Nephron progenitor cell (in vitro differentiated cells): ENCODE results near the gene PDGFRA.

ENCODE experiments used
- DNase-seq: peaks from one replicate; pipeline ENCODE4 v3.0.0; 2021
- H3K27ac Mint-ChIP-seq: 2 replicates; pipeline ENCODE4 v1.8.0; 2021; ENCODE audit warnings: mild to moderate bottlenecking, moderate library complexity, mixed read lengths
- H3K27me3 Mint-ChIP-seq: 2 replicates; pipeline ENCODE4 v1.8.0; 2021; ENCODE audit warnings: mild to moderate bottlenecking, low read depth, mixed read lengths; ENCODE audit not compliant: poor library complexity
- H3K36me3 Mint-ChIP-seq: 2 replicates; pipeline ENCODE4 v1.8.0; 2021; ENCODE audit warnings: low read depth, mixed read lengths
- H3K4me1 Mint-ChIP-seq: 2 replicates; pipeline ENCODE4 v1.8.0; 2021; ENCODE audit warnings: mixed read lengths
- H3K4me3 Mint-ChIP-seq: 2 replicates; pipeline ENCODE4 v1.8.0; 2021; ENCODE audit warnings: mild to moderate bottlenecking, moderate library complexity, mixed read lengths
- H3K9me3 Mint-ChIP-seq: 2 replicates; pipeline ENCODE4 v1.8.0; 2021; ENCODE audit warnings: mild to moderate bottlenecking, moderate library complexity, mixed read lengths
- CTCF ChIP-seq: fragments of 200-600 bp; sonication (generic); IDR thresholded peaks from 2 replicates; pipeline ENCODE4 v1.5.0; 2021; ENCODE audit warnings: antibody characterized with exemption

The PDGFRA gene

DNA sequence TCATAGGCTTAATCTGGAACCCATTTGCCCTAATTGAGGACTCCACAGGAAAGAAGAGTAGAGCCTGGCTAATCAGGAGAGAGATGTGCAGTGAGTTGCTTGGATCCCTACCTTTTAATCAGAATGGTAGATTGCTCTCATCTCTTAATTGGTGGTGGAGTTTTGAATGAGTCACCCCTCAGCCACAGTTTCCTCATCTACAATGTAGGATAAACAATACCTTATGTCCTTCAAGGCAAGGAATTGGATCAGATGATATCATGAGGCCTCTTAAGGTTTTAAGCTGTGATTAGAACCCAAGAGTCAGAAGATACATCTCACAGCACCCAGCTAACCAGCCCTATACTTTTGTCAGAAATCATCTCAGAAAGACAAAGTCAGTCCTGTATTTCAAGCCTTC, 39.1 kb downstream of the PDGFRA start:
- Mint-ChIP-seq H3K4me1 (no peaks in the 10 kb centered on the region), H3K9me3 (no peaks in the 10 kb centered on the region), H3K36me3 (peaks cover 87% of the 10 kb centered on the region), H3K27me3 (peaks cover 3% of the 10 kb centered on the region), H3K27ac (no peak overlapping the region), H3K4me3 (no peak overlapping the region)
- no peak for TF ChIP-seq CTCF
- no peak for DNase-seq

GRCh38 chr4:54271464-54271863, 42.4 kb downstream of the PDGFRA start:
- Mint-ChIP-seq H3K4me1 (peaks cover 10% of the 10 kb centered on the region), H3K27me3 (peaks cover 3% of the 10 kb centered on the region), H3K4me3 (no peak overlapping the region), H3K9me3 (no peaks in the 10 kb centered on the region), H3K36me3 (peaks cover 86% of the 10 kb centered on the region), H3K27ac (no peak overlapping the region)
- no peak for DNase-seq
- TF ChIP-seq CTCF = no peak

- no peak for TF ChIP-seq CTCF
- Mint-ChIP-seq H3K4me3 (no peak overlapping the region), H3K4me1 (peaks cover 14% of the 10 kb centered on the region), H3K36me3 (peaks cover 89% of the 10 kb centered on the region), H3K27ac (no peak overlapping the region), H3K27me3 (peaks cover 3% of the 10 kb centered on the region), H3K9me3 (no peaks in the 10 kb centered on the region)
- no peak for DNase-seq
These were observed 43.0 kb downstream of the PDGFRA start for GRCh38 chr4:54272051-54272450.

- no peaks in the 10 kb centered on the region for H3K9me3 Mint-ChIP-seq
- peaks cover 3% of the 10 kb centered on the region for H3K27me3 Mint-ChIP-seq
- peaks cover 17% of the 10 kb centered on the region for H3K4me1 Mint-ChIP-seq
- no peak for DNase-seq
- TF ChIP-seq CTCF = no peak
- H3K4me3 Mint-ChIP-seq = no peak overlapping the region
- no peak overlapping the region for H3K27ac Mint-ChIP-seq
- peaks cover 89% of the 10 kb centered on the region for H3K36me3 Mint-ChIP-seq
These were observed 45.2 kb downstream of the PDGFRA start for GRCh38 chr4:54274264-54274663.

DNA sequence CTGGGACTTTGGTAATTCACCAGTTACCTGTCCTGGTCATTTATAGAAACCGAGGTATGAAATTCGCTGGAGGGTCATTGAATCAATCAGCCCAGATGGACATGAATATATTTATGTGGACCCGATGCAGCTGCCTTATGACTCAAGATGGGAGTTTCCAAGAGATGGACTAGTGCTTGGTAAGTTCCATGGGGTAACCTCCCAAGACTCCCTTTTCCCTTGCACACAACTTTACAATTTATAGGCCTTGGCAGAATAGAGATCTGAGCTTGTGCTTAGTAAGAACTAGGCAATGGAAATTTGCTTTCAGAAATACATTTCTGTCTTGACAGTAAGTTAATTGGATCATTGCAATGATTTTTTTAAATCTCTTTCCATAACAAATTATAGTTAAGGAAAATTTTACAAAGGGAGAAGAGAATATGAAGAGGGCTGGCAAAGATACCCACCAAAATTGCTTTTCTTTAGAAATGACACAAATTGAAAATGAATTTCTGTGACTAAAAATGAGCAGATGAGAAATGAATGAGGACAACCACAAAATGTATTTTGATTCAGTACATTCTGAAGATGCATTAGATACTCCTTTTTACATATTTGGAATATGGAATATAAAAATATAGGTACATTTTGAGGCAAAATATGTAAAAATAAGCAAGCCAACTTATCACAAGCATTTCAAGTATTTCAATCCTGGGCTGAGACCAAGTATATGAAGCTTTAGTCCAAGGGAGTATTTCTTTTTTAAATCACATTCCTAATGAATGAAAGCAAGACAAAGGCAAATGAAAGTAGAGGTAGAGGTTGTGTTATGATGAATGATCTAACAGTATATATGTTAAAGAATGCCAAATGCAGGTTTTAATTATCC, 45.9 kb downstream of the PDGFRA start:
- H3K4me1 Mint-ChIP-seq = peaks cover 17% of the 10 kb centered on the region
- no peak for DNase-seq
- H3K36me3 Mint-ChIP-seq = peaks cover 91% of the 10 kb centered on the region
- H3K9me3 Mint-ChIP-seq = no peaks in the 10 kb centered on the region
- peaks cover under 1% of the 10 kb centered on the region for H3K27me3 Mint-ChIP-seq
- TF ChIP-seq CTCF = no peak
- no peak overlapping the region for H3K4me3 Mint-ChIP-seq
- no peak overlapping the region for H3K27ac Mint-ChIP-seq
